ENCODE measurements around the gene SYNGR4.

SYNGR4 gene

DNA sequence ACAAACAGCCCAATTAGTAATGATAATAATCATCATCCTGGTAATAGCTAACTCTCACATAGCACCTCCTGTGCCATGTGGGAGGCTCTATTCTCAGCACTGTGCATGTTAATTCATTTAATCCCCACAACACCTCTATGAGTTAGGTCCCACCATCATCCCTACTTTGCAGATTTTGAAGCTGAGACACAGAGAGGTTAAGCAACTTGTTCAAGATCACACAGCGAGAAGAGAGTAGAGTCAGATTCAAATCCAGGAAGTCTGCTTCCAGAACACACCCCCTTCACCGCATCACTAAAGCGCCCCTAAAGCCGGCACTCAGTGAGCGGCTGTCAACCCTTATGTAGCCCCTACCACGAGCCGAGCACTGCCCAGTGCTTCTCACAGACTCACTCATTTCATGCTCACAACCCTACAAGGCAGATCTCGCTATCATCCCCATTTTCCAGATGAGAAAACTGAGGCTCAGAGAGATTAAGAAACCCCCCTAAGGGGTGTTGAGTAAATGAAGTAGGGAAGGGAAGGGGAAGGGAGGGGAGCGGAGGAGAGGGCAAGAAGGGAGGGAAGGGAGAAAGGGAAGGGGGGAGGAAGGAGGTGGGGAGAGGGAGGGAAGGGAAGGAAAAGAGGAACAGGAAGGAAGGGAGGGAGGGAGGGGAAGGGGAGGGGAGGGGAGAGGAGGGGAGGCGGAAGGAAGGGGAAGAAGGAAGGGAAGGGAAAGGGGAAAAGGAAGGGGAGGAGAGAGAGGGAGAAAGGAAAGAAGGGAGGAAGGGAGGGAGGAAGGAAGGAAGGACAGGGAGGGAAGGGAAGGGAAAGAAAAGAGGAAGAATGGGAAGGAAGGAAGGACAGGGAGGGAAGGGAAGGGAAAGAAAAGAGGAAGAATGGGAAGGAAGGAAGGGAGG, 22.4 kb upstream of the SYNGR4 start:
- DNase-seq = no peak

DNA sequence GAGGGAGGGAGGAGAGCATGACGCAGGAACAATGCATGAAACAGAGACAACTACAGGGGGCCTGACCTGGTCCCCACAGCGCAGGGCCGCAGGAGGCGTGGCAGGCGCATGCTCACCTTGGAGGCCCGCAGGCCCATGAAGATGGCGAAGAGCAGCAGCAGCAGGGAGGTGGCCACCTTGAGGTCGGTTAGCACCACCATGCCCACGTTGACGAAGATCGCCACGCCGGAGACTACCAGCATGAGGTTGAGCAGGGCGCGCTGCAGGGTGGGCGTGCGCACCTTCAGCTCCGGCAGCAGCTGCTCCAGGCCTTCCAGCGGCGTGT, 21.8 kb upstream of the SYNGR4 start:
- no peak for DNase-seq

DNA sequence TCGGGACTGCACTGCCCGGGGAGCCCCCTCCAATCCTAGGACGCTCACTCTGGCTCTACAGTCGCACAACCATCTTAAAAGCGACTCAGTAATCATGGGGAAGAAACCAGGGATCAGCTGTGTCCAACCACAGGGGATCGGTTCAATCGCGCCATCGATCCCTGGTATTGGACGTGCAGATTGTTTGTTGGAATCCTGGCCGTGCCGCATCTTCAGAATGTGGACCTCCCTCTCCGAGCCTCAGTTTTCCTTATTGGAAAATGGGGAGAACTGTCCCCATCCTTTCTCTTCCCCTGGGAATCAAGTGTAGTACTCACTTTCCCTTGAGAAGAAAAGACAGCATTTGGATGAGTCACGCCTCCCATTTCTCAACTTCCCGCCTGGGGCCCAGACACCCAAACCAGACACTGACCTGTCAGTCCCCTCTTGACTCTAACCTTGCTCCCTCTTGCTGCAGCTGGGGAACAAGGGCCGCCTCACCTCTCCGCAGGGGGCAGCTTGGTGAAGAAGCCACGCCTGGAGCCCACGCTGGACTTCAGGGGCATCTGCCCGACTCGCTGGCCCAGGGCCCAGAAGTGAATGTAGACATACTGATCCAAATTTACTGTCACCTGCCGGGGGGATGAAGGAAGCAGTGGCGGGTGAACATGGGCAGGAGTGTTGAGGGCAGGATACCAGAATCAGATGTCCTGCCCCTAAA, 21.2 kb upstream of the SYNGR4 start:
- no peak for DNase-seq

DNA sequence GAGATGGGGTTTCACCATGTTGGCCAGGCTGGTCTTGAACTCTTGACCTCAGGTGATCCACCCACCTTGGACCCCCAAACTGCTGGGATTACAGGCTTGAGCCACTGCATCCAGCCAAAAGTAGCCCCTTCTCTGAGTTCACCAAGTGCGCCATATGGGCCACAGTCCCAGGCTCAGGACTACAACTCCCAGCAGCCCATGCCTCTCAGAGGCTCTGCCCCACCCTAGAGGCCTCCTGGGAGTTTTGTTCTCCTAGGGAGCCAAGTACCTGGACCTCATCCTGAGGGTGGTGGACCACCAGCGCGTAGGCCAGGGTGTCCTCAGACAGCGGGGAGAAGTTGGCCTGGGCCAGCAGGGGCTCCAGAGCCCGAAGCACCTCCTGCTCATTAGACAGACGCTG, 19.3 kb upstream of the SYNGR4 start:
- no peak for DNase-seq

DNA sequence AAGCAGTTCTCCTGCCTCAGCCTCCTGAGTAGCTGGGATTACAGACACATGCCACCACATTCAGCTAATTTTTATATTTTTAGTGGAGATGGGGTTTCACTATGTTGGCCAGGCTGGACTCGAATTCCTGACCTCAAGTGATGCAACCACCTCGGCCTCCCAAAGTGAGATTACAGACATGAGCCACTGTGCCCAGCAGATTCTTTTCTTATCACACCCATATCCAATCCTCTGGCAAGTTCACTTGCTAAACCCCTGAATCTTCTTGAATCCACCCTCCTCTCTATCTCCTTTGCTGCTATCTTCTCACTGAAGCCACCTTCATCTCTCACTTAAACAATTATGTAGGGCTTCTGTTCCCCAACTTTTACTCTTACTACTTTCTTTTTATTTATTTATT, 18.0 kb upstream of the SYNGR4 start:
- DNase-seq = no peak

DNA sequence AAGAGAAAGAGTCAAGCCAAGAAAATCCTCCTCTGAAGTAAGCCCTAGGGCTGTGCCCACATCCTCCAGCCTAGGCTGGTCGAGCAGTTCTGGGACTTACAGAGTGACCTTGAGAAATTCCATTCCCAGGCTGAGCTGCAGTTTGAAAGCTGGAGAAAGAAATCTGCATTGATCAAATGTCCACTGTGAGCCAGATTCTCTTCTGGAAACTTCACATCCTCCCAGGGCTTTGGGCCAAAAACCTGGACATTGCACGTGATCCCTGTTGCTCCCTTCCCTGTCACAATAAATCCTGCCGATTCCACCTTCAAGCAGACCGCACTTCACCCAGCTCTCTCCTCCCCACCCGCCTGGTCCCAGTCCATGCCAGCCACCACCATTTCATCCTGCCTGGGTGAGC, 16.1 kb upstream of the SYNGR4 start:
- DNase-seq = no peak

DNA sequence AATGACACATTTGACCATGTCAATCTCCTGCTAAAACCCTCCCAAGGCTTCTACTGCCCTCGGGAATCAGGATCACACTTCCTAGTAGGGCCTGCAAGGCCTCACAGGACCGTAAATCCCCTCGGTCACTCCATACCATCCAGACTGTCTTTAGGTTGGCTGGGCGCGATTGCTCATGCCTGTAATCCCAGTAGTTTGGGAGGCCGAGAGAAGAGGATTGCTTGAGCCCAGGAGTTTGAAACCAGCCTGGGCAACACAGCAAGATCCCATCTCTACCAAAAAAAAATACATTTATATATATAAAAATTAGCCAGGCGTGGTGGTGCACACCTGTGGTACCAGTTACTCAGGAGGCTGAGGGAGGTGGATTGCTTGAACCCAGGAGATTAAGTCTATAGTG, 15.4 kb upstream of the SYNGR4 start:
- no peak for DNase-seq

DNA sequence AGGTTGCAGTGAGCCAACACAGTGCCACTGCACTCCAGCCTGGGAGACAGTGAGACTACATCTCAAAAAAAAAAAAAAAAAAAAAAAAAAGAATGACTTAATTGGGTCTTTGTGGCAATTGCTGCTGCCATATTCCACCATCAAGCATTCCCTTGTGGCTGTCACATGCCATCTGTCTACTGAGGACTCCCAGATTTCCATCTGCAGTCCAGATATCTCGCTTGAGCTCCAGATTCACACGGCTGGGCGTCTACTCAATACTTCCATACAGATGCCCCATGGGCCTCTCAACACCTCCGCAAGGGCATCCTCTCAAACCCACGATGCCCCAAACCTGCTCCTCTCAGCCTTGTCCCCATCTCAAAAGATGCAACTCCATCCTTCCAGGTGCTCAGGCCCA, 13.3 kb upstream of the SYNGR4 start:
- no peak for DNase-seq

DNA sequence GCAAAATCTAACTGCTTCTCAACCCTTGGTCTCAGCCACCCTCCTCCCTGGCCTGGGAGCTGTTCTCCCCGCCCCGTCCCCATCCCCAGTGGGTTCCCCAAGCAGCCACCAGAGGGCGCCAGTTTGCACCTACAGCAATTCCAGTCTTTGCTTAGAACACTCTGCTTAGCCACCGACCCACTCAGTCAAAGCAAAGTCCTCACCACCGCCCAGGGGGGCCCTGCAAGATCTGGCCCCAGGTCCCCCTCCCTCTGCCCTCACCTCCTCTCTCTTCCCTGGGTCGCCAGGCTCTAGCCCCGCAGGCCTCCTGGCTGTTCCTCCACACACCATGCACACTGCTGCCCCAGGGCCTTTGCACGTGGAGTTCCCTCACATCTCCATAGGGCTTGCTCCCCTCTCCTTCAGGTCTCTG, 12.8 kb upstream of the SYNGR4 start:
- DNase-seq = peak; percentile 46 to 60

DNA sequence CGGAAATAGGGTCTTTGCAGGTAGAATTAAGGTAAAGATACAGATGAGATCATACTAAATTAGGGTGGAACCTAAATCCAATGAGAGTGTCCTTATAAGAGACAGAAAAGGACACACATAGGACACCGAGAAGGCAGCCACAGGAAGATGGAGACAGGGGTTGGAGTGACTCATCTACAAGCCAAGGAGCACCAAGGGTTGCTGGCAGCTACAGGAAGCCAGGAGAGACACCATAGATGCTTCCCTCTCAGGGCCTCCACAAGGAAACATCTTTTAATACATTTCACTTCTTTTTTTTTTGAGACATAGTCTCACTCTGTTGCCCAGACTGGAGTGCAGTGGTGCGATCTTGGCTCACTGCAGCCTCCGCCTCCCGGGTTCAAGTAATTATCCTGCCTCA, 10.5 kb upstream of the SYNGR4 start:
- peak; percentile 15 to 56 for DNase-seq

DNA sequence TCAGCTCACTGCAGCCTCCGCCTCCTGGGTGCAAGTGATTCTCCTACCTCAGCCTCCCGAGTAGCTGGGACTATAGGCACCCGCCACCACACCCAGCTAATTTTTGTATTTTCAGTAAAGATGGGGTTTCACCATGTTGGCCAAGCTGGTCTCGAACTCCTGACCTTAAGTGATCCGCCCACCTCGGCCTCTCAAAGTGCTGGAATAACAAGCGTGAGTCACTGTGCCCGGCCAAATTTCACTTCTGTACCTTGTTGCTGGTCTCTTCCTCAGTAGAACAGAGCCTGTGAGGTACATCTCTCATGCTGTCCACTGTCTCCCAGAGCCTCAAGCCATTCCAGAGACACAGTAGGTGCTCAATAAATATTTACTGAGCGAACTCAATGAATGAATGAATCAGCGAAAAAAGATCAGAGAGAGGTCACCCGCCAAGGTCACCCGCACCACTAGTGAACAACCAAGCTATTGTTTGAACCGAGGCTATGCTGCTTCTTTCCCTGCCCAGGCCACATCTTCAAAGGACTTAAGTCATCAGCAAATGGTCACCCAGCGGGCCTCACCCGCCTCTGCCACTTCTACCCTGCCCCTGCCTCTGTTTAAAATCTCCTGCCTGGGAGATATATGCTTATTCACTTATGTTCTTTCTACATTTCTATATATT, 9.7 kb upstream of the SYNGR4 start:
- DNase-seq = no peak

DNA sequence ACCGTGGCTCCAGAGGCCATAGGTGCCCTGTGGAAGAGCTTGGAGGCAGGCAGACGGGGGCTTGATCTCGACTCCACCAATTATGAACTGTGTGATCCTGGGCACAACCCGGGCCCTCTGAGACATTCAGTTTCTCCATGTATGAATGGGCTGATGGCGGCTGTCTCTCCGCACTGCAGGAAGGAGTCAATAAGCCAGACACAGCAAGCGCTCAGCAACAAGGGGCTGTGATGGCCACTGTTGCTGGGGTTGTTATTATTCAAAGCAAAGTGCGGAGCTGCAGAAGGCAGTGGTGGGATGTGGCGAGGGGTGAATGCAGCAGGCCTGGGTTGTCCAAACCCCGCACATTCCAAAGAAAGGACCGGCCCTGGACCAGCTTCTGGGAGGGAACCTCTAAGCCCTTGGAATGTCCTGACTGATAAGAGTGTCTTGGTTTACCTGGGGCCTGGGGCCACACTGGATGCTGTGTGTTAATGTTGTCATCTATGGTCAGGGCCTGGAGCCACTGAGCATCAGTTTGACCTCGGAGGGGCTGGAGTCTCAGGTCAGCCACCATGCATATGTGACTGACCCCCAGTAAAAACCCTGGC, 8.7 kb upstream of the SYNGR4 start:
- DNase-seq = no peak

DNA sequence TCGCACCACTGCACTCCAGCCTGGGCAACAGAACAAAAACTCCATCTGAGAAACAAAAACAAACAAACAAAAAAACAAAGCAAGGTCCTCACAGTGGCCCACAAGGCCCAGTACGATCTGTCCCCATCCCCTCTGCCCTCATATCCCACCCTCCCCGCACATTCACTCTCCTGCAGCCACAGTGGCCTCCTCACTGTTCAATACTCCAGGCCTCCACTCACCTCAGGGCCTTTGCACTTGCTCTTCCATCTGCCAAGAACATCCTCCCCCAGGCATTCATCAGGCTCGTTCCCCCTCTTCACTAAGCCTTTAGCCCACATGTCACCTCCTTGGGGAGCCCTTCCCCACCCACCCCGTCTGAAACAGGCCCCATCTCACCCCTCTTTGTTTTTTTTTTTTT, 5.0 kb upstream of the SYNGR4 start:
- DNase-seq = no peak

DNA sequence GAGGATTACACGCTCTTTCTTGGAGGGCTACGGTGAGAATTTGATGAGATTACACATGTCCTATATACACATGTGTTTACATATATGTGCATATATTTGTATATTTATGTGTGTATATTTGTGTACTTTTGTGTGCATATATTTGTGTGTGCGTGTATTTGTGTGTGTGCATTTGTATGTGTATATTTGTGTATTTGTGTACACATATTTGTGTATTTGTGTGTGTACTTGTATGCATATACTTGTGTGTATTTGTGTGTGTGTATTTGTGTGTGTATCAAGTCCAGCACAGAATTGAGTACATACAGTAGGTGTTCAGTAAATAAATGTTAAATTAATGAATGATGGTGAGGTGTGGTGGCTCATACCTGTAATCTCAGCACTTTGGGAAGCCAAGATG, 2.3 kb upstream of the SYNGR4 start:
- DNase-seq = no peak

DNA sequence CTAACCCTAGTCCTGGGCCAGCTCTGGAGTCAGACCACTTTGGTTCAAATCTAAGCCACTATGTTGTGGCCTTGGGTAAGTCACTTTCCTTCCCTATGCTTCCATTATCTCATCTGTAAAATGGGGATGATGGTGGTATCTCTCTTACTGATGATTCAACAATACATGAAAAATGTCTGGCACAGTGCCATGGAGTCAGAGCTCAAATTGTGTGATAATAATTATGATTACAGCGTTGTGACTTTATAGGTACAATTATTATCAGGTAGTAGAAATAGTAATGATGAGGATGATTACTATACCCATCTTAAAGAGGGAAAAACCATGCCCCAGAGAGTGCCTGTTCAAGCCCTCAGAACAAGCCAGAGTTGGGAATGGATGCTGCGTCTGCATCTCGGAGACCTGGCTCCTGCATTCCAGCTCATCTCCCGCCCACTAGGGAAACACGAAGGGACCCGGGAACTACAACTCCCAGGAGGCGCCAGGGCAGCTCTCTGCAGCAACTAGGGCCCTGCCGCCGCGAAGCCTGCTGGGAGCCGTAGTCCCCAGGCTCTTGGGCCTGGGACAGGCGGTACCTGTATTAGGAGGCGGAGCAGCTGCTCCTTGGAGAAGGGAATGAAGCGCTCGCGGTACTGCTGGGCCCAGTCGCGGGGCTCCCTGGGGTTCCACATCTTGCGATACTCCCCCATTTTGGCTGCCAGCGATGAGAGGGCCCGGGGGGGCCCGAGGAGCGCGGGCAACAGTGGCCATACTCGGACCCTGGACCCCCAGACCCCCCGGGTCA, 1.3 kb upstream of the SYNGR4 start:
- peak; percentile 94 to 96 for DNase-seq

DNA sequence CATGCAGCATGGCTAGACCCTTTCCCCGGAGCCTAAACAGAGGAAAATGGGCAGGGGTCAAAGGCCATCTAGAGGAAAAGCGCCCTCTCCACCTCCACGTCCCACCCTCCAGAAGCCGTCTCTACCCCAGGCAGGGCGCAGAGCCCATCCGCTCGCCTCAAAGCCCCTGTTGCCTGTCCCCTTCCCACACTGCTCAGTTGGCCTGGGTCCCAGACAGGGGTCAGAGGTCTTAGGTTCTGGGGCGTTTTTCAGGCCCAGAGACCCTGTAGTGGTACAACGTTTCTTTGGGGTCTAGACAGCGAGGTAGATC, 712 bp upstream of the SYNGR4 start:
- peak in 1 of 2 experiments; percentile 36 for DNase-seq

DNA sequence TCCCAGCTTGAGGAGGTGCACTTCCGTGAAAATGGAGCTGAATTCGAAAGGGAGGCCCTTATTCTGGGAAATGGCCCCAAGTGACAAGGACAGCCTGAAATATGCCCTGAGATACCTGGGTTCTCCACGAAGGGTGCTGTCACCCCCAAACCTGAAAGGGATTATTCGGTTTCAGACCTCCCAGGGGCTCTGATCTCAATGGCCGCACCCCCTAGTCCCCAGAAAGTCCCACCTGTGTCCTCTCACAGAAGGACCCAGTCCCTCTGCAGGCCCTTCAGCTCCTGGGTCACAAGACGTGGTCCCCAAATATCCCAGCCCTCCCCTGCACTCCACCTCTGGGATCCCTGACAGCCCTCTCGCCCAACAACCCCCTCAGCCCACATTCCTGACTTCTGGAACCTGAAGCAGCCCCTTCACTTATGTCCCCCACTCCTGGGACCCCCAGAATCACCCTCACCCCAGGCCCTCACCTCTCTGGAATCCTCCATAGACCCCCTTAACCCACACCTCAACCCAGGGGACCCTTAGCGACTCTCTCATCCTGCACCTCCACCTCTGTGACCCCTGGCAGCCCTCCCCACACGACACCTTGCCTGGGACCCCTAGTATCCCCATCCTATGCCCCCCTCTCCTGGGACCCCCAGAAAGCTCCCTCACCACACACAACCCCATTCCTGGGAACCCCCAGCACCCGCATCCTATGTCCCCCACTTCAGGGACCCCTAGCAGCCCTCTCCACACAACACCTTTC, 606 bp downstream of the SYNGR4 start:
- no peak for DNase-seq

DNA sequence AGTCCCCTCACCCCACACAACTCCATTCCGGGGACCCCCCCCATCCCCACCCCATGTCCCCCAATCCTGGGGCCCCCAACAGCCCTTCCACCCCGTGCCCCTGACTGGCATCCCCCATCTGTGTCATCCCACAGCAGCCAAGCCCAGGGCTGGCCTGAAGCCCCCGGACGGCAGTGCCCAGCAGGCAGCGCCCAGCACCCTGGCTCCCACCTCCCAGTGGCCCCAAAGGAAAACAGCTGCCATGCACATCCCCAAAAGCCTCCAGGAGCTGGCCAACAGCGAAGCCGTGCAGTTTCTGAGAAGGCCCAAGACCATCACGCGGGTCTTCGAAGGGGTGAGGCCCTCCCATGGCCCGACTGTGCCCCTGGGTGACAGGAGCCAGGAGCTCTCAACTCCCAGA, 1.4 kb downstream of the SYNGR4 start:
- no peak for DNase-seq

DNA sequence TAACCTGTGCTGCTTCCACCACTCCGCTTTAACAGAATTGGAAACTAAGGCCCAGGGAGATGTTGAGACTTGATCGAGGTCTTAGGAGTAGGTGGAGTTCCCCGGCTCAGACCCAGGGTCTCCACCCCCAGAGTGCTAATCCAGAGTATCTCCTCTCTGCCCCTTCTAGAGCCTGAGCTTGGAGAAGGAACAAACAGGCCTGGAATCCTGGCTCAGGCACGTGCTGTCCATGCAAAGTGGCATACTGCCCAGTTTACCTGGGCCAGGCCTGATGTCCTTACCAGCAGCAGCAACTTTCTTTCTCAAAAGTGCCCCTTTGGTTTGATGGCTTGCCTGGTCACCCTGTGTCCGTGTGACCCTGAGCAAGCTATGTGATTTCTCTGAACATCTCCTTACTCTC, 3.7 kb downstream of the SYNGR4 start:
- DNase-seq = no peak

DNA sequence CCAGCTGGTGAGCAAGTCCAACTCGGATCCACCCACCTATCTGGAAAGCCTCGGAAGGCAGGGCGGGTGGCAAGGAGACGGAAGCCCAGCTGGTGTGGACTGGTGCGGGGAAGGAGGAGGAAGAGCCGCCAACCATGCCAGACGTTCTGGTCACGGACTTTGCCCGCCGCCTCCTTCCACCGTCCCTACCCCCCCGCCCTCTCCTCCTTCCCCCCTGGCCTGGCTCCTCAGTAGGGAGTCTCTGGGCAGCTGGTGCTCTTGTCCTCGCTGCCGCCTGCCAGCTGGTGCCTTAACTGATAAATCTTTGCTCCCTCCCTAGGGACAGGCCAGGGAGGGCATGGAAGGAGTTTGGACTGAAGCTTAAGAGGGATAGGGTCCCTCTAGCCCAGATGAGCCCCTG, 4.8 kb downstream of the SYNGR4 start:
- no peak for DNase-seq

DNA sequence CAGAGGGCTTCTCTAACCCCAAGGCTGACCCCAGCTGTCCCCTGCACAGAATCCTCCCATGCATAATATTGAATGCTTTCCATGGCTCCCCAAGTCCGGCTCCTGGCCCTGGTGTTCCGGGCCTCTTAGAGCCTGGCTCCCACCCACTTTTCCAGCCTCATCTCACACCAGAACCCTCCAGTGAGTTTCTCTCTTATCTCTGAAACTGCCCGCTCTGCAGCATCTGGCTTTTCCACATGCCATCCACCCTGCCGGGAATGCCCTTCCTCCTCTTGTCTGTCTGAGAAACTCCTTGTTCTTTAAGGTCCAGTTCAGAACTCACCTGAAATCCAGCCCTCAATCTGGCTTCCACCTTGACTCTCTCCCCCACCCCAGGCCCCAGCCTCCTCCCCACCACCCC, 6.8 kb downstream of the SYNGR4 start:
- no peak for DNase-seq

DNA sequence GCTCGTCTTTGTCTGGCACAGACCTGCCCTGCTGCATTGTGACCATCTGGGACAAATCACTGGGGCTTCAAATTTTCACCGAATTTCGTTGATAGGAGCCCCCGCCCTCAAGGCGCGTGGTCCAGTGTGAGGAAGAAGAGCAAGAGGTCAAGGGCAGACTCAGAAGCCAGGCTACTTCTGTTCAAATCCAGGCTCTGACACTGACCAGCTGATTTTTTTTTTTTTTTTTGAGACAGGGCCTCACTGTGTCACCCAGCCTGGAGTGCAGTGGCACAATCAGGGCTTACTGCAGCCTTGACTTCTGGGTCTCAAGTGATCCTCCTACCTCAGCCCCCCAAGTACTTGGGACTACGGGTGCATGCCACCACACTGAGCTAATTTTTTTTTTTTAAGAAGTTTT, 7.2 kb downstream of the SYNGR4 start:
- no peak for DNase-seq
